MM.1S (cell line): ENCODE measurements around the gene NUB1.

Experiments used
- CTCF ChIP-seq: fragments of 300-600 bp; sonication (generic); IDR thresholded peaks from 2 replicates; pipeline ENCODE4 v1.5.1; 2016; ENCODE audit warnings: antibody characterized with exemption, low read length, mixed read lengths
- EZH2 ChIP-seq: fragments of 300-600 bp; sonication (generic); optimal IDR thresholded peaks from 2 replicates; pipeline ENCODE3; 2017; ENCODE audit warnings: low read depth, mild to moderate bottlenecking, antibody characterized with exemption, low read length, mixed read lengths
- EZH2phosphoT487 ChIP-seq: fragments of 300-600 bp; sonication (generic); IDR thresholded peaks from 2 replicates; pipeline ENCODE4 v1.6.1; 2018; ENCODE audit warnings: antibody characterized with exemption, low read length

- TF ChIP-seq CTCF (no peak), EZH2 (no peak), EZH2phosphoT487 (no peak)
These were observed 58.3 kb downstream of the NUB1 start for GRCh38 chr7:151399906-151400305.
